Natural killer cell (primary cell): ENCODE data around the gene DOCK8. TPM values are rescaled to one million over a fixed set of nuclear protein-coding genes. Genes with fewer than 3 reads are reported as not detected.

ENCODE experiments used
- ATAC-seq, 3 donors: fragments of 150-1000 bp in 2 of 3; fragments of 200-7000 bp in 1 of 3; cut with Tn5 transposase; 1 replicate in 1 of 3; 2 replicates in 2 of 3; pipeline ENCODE4 v1.10.0; 2021; ENCODE audit warnings: mild to moderate bottlenecking in 2 of 3, moderate library complexity in 2 of 3
- DNase-seq, 2 donors: peaks; one replicate each; pipeline versions ENCODE4 v3.0.0 to v3.0.0-alpha.2; 2013 to 2021; ENCODE audit warnings: mixed read lengths in 1 of 2
- H3K27ac ChIP-seq: one replicate; pipeline ENCODE4 v1.5.1; 2013; ENCODE audit warnings: mild to moderate bottlenecking, low read length
- H3K27me3 ChIP-seq: one replicate; pipeline ENCODE4 v1.6.1; 2013; ENCODE audit warnings: low read length; ENCODE audit not compliant: control insufficient read depth, insufficient read depth
- H3K36me3 ChIP-seq: one replicate; pipeline ENCODE4 v1.6.1; 2013; ENCODE audit warnings: low read length; ENCODE audit not compliant: control insufficient read depth, insufficient read depth
- H3K4me1 ChIP-seq: one replicate; pipeline ENCODE4 v1.6.1; 2013; ENCODE audit warnings: low read length; ENCODE audit not compliant: control insufficient read depth, insufficient read depth
- H3K4me3 ChIP-seq: one replicate; pipeline ENCODE4 v1.5.1; 2013; ENCODE audit warnings: low read length
- H3K9me3 ChIP-seq: one replicate; pipeline ENCODE4 v1.6.1; 2013; ENCODE audit warnings: low read length; ENCODE audit not compliant: control insufficient read depth, insufficient read depth
- H3K27ac Mint-ChIP-seq, 2 donors: one replicate each; pipeline ENCODE4 v1.8.0; 2022; ENCODE audit warnings: mild to moderate bottlenecking in 2 of 2, mixed read lengths in 2 of 2, moderate library complexity in 1 of 2
- H3K27me3 Mint-ChIP-seq, 2 donors: one replicate each; pipeline ENCODE4 v1.8.0; 2022; ENCODE audit warnings: low read depth in 2 of 2, mixed read lengths in 2 of 2
- H3K36me3 Mint-ChIP-seq: one replicate; pipeline ENCODE4 v1.8.0; 2022; ENCODE audit warnings: mixed read lengths
- H3K4me1 Mint-ChIP-seq, 2 donors: one replicate each; pipeline ENCODE4 v1.8.0; 2022; ENCODE audit warnings: mixed read lengths in 2 of 2
- H3K4me3 Mint-ChIP-seq: one replicate; pipeline ENCODE4 v1.8.0; 2022; ENCODE audit warnings: mild to moderate bottlenecking, moderate library complexity, mixed read lengths
- H3K9me3 Mint-ChIP-seq, 2 donors: one replicate each; pipeline ENCODE4 v1.8.0; 2022; ENCODE audit warnings: mixed read lengths in 2 of 2
- CTCF ChIP-seq: fragments of 200-600 bp; IDR thresholded peaks from one replicate; pipeline ENCODE4 v1.8.0; 2022; ENCODE audit warnings: antibody characterized with exemption
- WGBS: methylation state at CpG from one replicate; pipeline ENCODE4 v1.1.7; 2013; ENCODE audit warnings: missing lambda C conversion rate; ENCODE audit not compliant: insufficient coverage; 5-methylcytosine and 5-hydroxymethylcytosine counted together
- intact Hi-C: fragments of 100-400 bp; cut with micrococcal nuclease; formaldehyde crosslinking; loops from one replicate; pipeline ENCODE4 v1.14.2; 2022
- total RNA-seq, 4 donors: library from RNA; stranded (reverse); fragments of 120-200 nt in 1 of 4; gene quantifications; one replicate each; pipeline versions ENCODE4 v1.2.3 to v1.2.4, GENCODE V29; 2013 to 2022

DOCK8 gene
- total RNA-seq, 3 donors from 2014 or later (not counting 1 experiment from before 2014, with no cell fraction given): 156 to 211 (median 207) TPM

GRCh38 chr9:447230-448025 is 232.8 kb downstream of the DOCK8 start:
- peaks cover 12% of the 10 kb centered on the region for H3K4me1 ChIP-seq
- DNase-seq (peak; percentile 32 to 77), ATAC-seq (peak; percentile 90 to 98 (median 96))
- H3K9me3 Mint-ChIP-seq: no peaks in the 10 kb centered on the region
- no peak overlapping the region for H3K4me3 ChIP-seq
- no peak for TF ChIP-seq CTCF
- H3K36me3 Mint-ChIP-seq: peaks cover 21% of the 10 kb centered on the region
- H3K36me3 ChIP-seq: peaks cover 79% of the 10 kb centered on the region
- peaks cover 22 to 24% of the 10 kb centered on the region in 2 donors for H3K4me1 Mint-ChIP-seq
- peak overlapping the region; percentile 54 for H3K27ac ChIP-seq
- no peaks in the 10 kb centered on the region for H3K9me3 ChIP-seq
- intact Hi-C loops: no loop called here
- H3K27me3 Mint-ChIP-seq: no peaks in the 10 kb centered on the region
- peak overlapping the region; percentile 83 for H3K4me3 Mint-ChIP-seq
- 29% methylated on average over 3 of the region's 4 CpGs for WGBS
- H3K27ac Mint-ChIP-seq: peak overlapping the region; percentile 82 to 85
- H3K27me3 ChIP-seq: no peaks in the 10 kb centered on the region

- Histone ChIP-seq H3K27me3 (no peaks in the 10 kb centered on the region), H3K27ac (no peak overlapping the region), H3K4me3 (no peak overlapping the region), H3K36me3 (peaks cover 78% of the 10 kb centered on the region), H3K4me1 (peaks cover 12% of the 10 kb centered on the region), H3K9me3 (no peaks in the 10 kb centered on the region)
- TF ChIP-seq CTCF: no peak
- H3K9me3 Mint-ChIP-seq: no peaks in the 10 kb centered on the region
- peak overlapping the region in 1 of 2 donors; percentile 49 for H3K27ac Mint-ChIP-seq
- intact Hi-C loops: no loop called here
- no peaks in the 10 kb centered on the region for H3K27me3 Mint-ChIP-seq
- no peak for DNase-seq
- H3K36me3 Mint-ChIP-seq: peaks cover 7% of the 10 kb centered on the region
- no peak for ATAC-seq
- H3K4me3 Mint-ChIP-seq: no peak overlapping the region
- H3K4me1 Mint-ChIP-seq: peaks cover 22 to 24% of the 10 kb centered on the region in 2 donors
- 94% methylated on average over 2 of the region's 2 CpGs for WGBS
These were observed 235.4 kb downstream of the DOCK8 start for GRCh38 chr9:450057-450456.

GRCh38 chr9:450561-450960 is 235.9 kb downstream of the DOCK8 start:
- Histone ChIP-seq H3K4me1 (peaks cover 12% of the 10 kb centered on the region), H3K9me3 (no peaks in the 10 kb centered on the region), H3K4me3 (no peak overlapping the region), H3K36me3 (peaks cover 75% of the 10 kb centered on the region), H3K27ac (no peak overlapping the region), H3K27me3 (no peaks in the 10 kb centered on the region)
- Mint-ChIP-seq H3K27ac (no peak overlapping the region), H3K4me3 (no peak overlapping the region), H3K36me3 (peaks cover 7% of the 10 kb centered on the region), H3K27me3 (no peaks in the 10 kb centered on the region), H3K9me3 (no peaks in the 10 kb centered on the region), H3K4me1 (peaks cover 22 to 24% of the 10 kb centered on the region in 2 donors)
- no peak for DNase-seq
- no peak for ATAC-seq
- no peak for TF ChIP-seq CTCF
- WGBS: 96% methylated on average over 4 of the region's 4 CpGs
- intact Hi-C loops: no loop called here
